ENCODE results near the gene RNF157. TPM values are rescaled to one million over a fixed set of nuclear protein-coding genes. Genes with fewer than 3 reads are reported as not detected.

Gene RNF157
- total and polyA plus RNA-seq, 2 of the 4 experiments (the other 2 are of a cell fraction), result 0.54 to 1.3 TPM

GRCh38 chr17:76141212-76142038 lies 98.9 kb downstream of the RNF157 start, which contains the start of gene FOXJ1:
Gene FOXJ1 (minus strand): TSS chr17:76141245. CDS start chr17:76140395, 850 bp downstream.
- no peak within 1 kb of the TSS for H2AK5ac ChIP-seq (ENCODE audit: low read depth, low read length)
- H4K91ac ChIP-seq (ENCODE audit: insufficient read depth, low read depth, low read length), result no peak within 1 kb of the TSS
- 3% methylated on average over 30 of the region's 59 CpGs; no CpG with 5 or more reads in 1 of the 2 experiments for WGBS, 2 experiments (ENCODE audit: extremely low coverage in 2 of 2, insufficient read length in 1 of 2)
- H3K27me3 ChIP-seq (ENCODE audit: control insufficient read depth, insufficient read depth, low read length), result peaks cover 62% of the 10 kb centered on the region
- H3K9ac ChIP-seq (ENCODE audit: low read depth, low read length), result no peak within 1 kb of the TSS
- no peak within 1 kb of the TSS for H2BK20ac ChIP-seq (ENCODE audit: low read depth, low read length)
- H4K20me1 ChIP-seq (ENCODE audit: insufficient read depth, low read length), result no peaks in the 10 kb centered on the region
- DNase-seq, result peak; percentile 74
- no peak within 1 kb of the TSS for H2BK120ac ChIP-seq (ENCODE audit: low read depth, low read length)
- H3K56ac ChIP-seq (ENCODE audit: extremely low read depth, insufficient read depth, low read length), result no peak within 1 kb of the TSS
- H3K23ac ChIP-seq (ENCODE audit: low read depth, low read length), result peak within 1 kb of the TSS; percentile 72
- no peak within 1 kb of the TSS for H2AK9ac ChIP-seq (replicated peaks; ENCODE audit: low read depth, low read length, poor library complexity)
- H3K79me1 ChIP-seq (ENCODE audit: low read depth in 1 of 2, low read length in 2 of 2), result no peaks in the 10 kb centered on the region
- H3K9me3 ChIP-seq (ENCODE audit: control insufficient read depth, insufficient read depth, low read length), result no peaks in the 10 kb centered on the region
- TF ChIP-seq MXI1 (IDR thresholded peaks at IDR 0.05; ENCODE audit: borderline replicate concordance, low read depth, low read length) (peak; percentile 78; the same call in 1 of the 2 replicates), NFE2L2 (IDR thresholded peaks at IDR 0.05; ENCODE audit: low read depth, low read length) (no peak)
- in situ Hi-C loops (cut with MboI; ENCODE audit: low sequenced_read_pairs), result no loop called here
- no peaks in the 10 kb centered on the region for H3K36me3 ChIP-seq (ENCODE audit: control insufficient read depth, insufficient read depth, low read length)
- no TSS peak for BruUV-seq (replicated peaks)
- H2AFZ ChIP-seq (replicated peaks; ENCODE audit: low read length, poor library complexity), result peak within 1 kb of the TSS; percentile 90
- H3K4me1 ChIP-seq (ENCODE audit: control insufficient read depth, insufficient read depth, low read length), result no peaks in the 10 kb centered on the region; the same call in 1 of the 2 replicates
- H2BK15ac ChIP-seq (ENCODE audit: low read depth, low read length), result no peak within 1 kb of the TSS
- H3K4ac ChIP-seq (ENCODE audit: low read depth, low read length), result no peak within 1 kb of the TSS
- H4K5ac ChIP-seq (ENCODE audit: low read depth, low read length), result no peak within 1 kb of the TSS
- peak; percentile 94 for ATAC-seq (ENCODE audit: low read depth)
- CTCF ChIA-PET, result interaction anchor here (0.8 kb wide), 1 partner anchor 9 kb away, joined by 3 read pairs; no protein-coding TSS in a partner anchor
- peak within 1 kb of the TSS; percentile 73 for H3K4me2 ChIP-seq (ENCODE audit: low read depth, low read length)
- H2BK5ac ChIP-seq (ENCODE audit: low read depth, low read length, poor library complexity, severe bottlenecking), result no peak within 1 kb of the TSS
- peak within 1 kb of the TSS; percentile 22 for H3K4me3 ChIP-seq (ENCODE audit: insufficient read depth, low read depth, low read length)
- H3K14ac ChIP-seq (replicated peaks; ENCODE audit: low read depth, low read length), result 0 out of 2 replicates have a peak within 1 kb of the TSS, but pooled peaks have one; percentile 73
- no peak within 1 kb of the TSS for H3K18ac ChIP-seq (ENCODE audit: low read depth, low read length)
- no peaks in the 10 kb centered on the region; the same call in 1 of the 2 replicates for H3K9me1 ChIP-seq (ENCODE audit: insufficient read depth, low read length)
- dilution Hi-C loops (cut with HindIII; ENCODE audit: low sequenced_read_pairs, unreplicated experiment), result no loop called here
- intact Hi-C loops (cut with micrococcal nuclease), result no loop called here
- H3K27ac ChIP-seq (ENCODE audit: insufficient read depth, low read length), result no peak within 1 kb of the TSS
- POLR2A ChIA-PET (ENCODE audit: unreplicated experiment), result no interaction called here
- H4K8ac ChIP-seq (ENCODE audit: low read depth in 2 of 2, low read length in 2 of 2), result no peak within 1 kb of the TSS

Measured in IMR-90 (cell line).